K562 (cell line): ENCODE measurements around the gene UGT1A9. TPM values are rescaled to one million over a fixed set of nuclear protein-coding genes. Genes with fewer than 3 reads are reported as not detected.

Source experiments
- ATAC-seq: fragments of 200-7000 bp; cut with Tn5 transposase; 3 replicates; pipeline ENCODE4 v1.9.1; 2020; ENCODE audit warnings: moderate library complexity
- BruUV-seq: library from RNA; stranded (reverse); fragments of 400-500 nt; replicated peaks from 2 replicates; lab custom pipeline; 2021; lab: Mats Ljungman, UMichigan
- CTCF ChIA-PET: fragments of 300-600 bp; formaldehyde crosslinking; extraction: SDS; loops from one replicate; lab custom pipeline; 2021; ENCODE audit warnings: low intra/inter-chr PET ratio; lab: Yijun Ruan, JAX
- POLR2A ChIA-PET: fragments of 300-600, 350-650 bp; sonication (Branson Sonifier 250); formaldehyde crosslinking; extraction: SDS; loops from one replicate; lab custom pipeline; 2021; ENCODE audit warnings: antibody characterized with exemption, inconsistent platforms; lab: Yijun Ruan, JAX
- DNase-seq, 4 experiments: peaks; one replicate each; pipeline versions ENCODE4 v3.0.0 to v3.0.0-alpha.2; 2011 to 2018; ENCODE audit warnings: low spot score in 3 of 4, mixed read lengths in 3 of 4; ENCODE audit errors: extremely low read depth in 1 of 4
- FAIRE-seq: peaks from 2 replicates; lab custom pipeline; 2011; peaks lifted over from hg19 to GRCh38; lab: Jason Lieb, UNC
- H2AFZ ChIP-seq: 2 replicates; pipeline ENCODE4 v1.6.0; 2011; ENCODE audit warnings: low read depth, low read length, control low read depth, inconsistent platforms
- H3K27ac ChIP-seq: fragments of 200-600 bp; 3 replicates; pipeline ENCODE4 v1.8.0; 2011; ENCODE audit warnings: low read depth, mild to moderate bottlenecking, control low read depth, inconsistent platforms, low read length, moderate library complexity, mixed read lengths; ENCODE audit errors: extremely low read depth
- H3K27me3 ChIP-seq, 2 experiments: fragments of 300-600 bp in 1 of 2; 2 replicates in 1 of 2; 3 replicates in 1 of 2; pipeline versions ENCODE4 v1.6.0 to v1.8.0; 2011; ENCODE audit warnings: inconsistent platforms in 2 of 2, low read length in 2 of 2, mild to moderate bottlenecking in 1 of 2, mixed read lengths in 1 of 2, moderate library complexity in 1 of 2; ENCODE audit not compliant: control insufficient read depth in 2 of 2, insufficient read depth in 2 of 2
- H3K36me3 ChIP-seq: fragments of 300-600 bp; 3 replicates; pipeline ENCODE4 v1.8.0; 2011; ENCODE audit warnings: mild to moderate bottlenecking, low read length, inconsistent platforms; ENCODE audit not compliant: control insufficient read depth, insufficient read depth
- H3K4me1 ChIP-seq, 2 experiments: fragments of 200-600 bp in 1 of 2; replicated peaks in 1 of 2; 2 replicates in 1 of 2; 3 replicates in 1 of 2; pipeline versions ENCODE4 v1.5.1 to v1.8.0; 2011; ENCODE audit warnings: inconsistent platforms in 2 of 2, low read length in 2 of 2, mild to moderate bottlenecking in 1 of 2, mixed read lengths in 1 of 2, moderate library complexity in 1 of 2; ENCODE audit not compliant: control insufficient read depth in 2 of 2, insufficient read depth in 2 of 2
- H3K4me2 ChIP-seq: 2 replicates; pipeline ENCODE4 v1.6.1; 2011; ENCODE audit warnings: low read length, control low read depth, inconsistent platforms, mixed read lengths; ENCODE audit not compliant: insufficient read depth
- H3K4me3 ChIP-seq: fragments of 200-600 bp; sonication (generic), shearing (Covaris generic); 2 replicates; pipeline ENCODE4 v1.5.1; 2016; ENCODE audit warnings: control low read depth, inconsistent platforms
- H3K79me2 ChIP-seq: fragments of 200-600 bp; 3 replicates; pipeline ENCODE4 v1.8.0; 2011; ENCODE audit warnings: low read length, inconsistent platforms; ENCODE audit not compliant: control insufficient read depth, insufficient read depth
- H3K9ac ChIP-seq, 2 experiments: 2 replicates each; pipeline versions ENCODE4 v1.6.0 to v1.6.1; 2011; ENCODE audit warnings: low read depth in 2 of 2, low read length in 2 of 2, control low read depth in 1 of 2, inconsistent platforms in 1 of 2, mild to moderate bottlenecking in 1 of 2, mixed read lengths in 1 of 2; ENCODE audit not compliant: insufficient read depth in 1 of 2
- H3K9me1 ChIP-seq: one replicate; pipeline ENCODE4 v1.6.0; 2011; ENCODE audit warnings: inconsistent platforms, mild to moderate bottlenecking, low read length, moderate library complexity; ENCODE audit not compliant: control insufficient read depth, insufficient read depth
- H3K9me3 ChIP-seq: replicated peaks from 2 replicates; pipeline ENCODE4 v1.5.1; 2011; ENCODE audit warnings: low read depth, low read length, inconsistent platforms; ENCODE audit not compliant: control insufficient read depth, insufficient read depth
- H4K20me1 ChIP-seq: replicated peaks from 2 replicates; pipeline ENCODE4 v1.6.1; 2011; ENCODE audit warnings: low read length, inconsistent platforms, mixed read lengths; ENCODE audit not compliant: control insufficient read depth, insufficient read depth
- ATF3 ChIP-seq, 2 experiments: fragments of 450-650 bp in 1 of 2; sonication (generic) in 1 of 2; formaldehyde crosslinking in 1 of 2; IDR thresholded peaks in 1 of 2; conservative IDR thresholded peaks in 1 of 2; 2 replicates each; pipeline versions ENCODE4 v1.6.1 to v1.8.1; 2016 to 2023; ENCODE audit warnings: mild to moderate bottlenecking in 2 of 2, moderate library complexity in 2 of 2, inconsistent platforms in 1 of 2, missing genetic modification reagents in 1 of 2
- CBX3 ChIP-seq, 2 experiments: IDR thresholded peaks; 1 replicate in 1 of 2; 2 replicates in 1 of 2; pipeline ENCODE4 v1.6.1; 2012; ENCODE audit warnings: inconsistent platforms in 2 of 2, low read length in 2 of 2, borderline replicate concordance in 1 of 2, control low read depth in 1 of 2
- CHAMP1 ChIP-seq: fragments of 450-650 bp; IDR thresholded peaks from 2 replicates; pipeline ENCODE4 v1.6.1; 2016; ENCODE audit warnings: mild to moderate bottlenecking
- IFI16 ChIP-seq: fragments of 250-450 bp; sonication (Bioruptor Pico); IDR thresholded peaks from 2 replicates; pipeline ENCODE4 v2.1.2; 2022; ENCODE audit warnings: mild to moderate bottlenecking, inconsistent platforms
- KDM4B ChIP-seq, 2 experiments: fragments of 450-650 bp in 1 of 2; sonication (generic) in 1 of 2; IDR thresholded peaks; 2 replicates each; pipeline ENCODE4 v1.6.1; 2016 to 2017; ENCODE audit warnings: borderline replicate concordance in 2 of 2, antibody characterized with exemption in 1 of 2, low read depth in 1 of 2, mild to moderate bottlenecking in 1 of 2
- ZC3H4 ChIP-seq: sonication (generic); formaldehyde crosslinking; IDR thresholded peaks from 2 replicates; pipeline ENCODE4 v1.9.0; 2021; ENCODE audit warnings: missing genetic modification reagents, borderline replicate concordance
- ZNF766 ChIP-seq: fragments of 200-800 bp; sonication (Bioruptor generic); conservative IDR thresholded peaks from 2 replicates; pipeline ENCODE4 v1.6.1; 2016; ENCODE audit warnings: missing genetic modification characterization, missing compliant biosample characterization
- WGBS: fragments of 100-300 bp; shearing (Covaris generic); methylation state at CpG from one replicate; pipeline ENCODE4 v1.1.6; 2016; ENCODE audit warnings: low coverage, mixed read lengths; ENCODE audit not compliant: insufficient coverage; ENCODE audit errors: missing lambda C conversion rate; 5-methylcytosine and 5-hydroxymethylcytosine counted together
- in situ Hi-C: fragments of 300-500 bp; cut with MboI; formaldehyde crosslinking; loops from 4 replicates; pipeline ENCODE4 v1.15.0; 2018; ENCODE audit warnings: inconsistent platforms, mixed read lengths
- intact Hi-C: fragments of 100-400 bp; cut with micrococcal nuclease; formaldehyde crosslinking; loops from 2 replicates; pipeline ENCODE4 v1.14.2; 2022
- polyA plus RNA-seq, 8 experiments: library from polyadenylated mRNA; depleted of rRNA in 4 of 8; stranded (reverse) in 5 of 8; unstranded in 3 of 8; fragments of >200 nt; fragmentation: Nextera tagmentation in 2 of 8; fragmentation: Illumina TruSeq in 1 of 8; extraction: Ambion mirVana in 2 of 8; extraction: Trizol in 1 of 8; gene quantifications; 2 replicates each; pipeline versions ENCODE4 v1.2.1 to v1.2.3, GENCODE V29; 2011 to 2014; ENCODE audit warnings: inconsistent platforms in 1 of 8, missing spikeins in 1 of 8
- total RNA-seq, 7 experiments: library from RNA; depleted of rRNA in 6 of 7; stranded (reverse); fragments of >200 nt in 6 of 7; fragmentation: Illumina TruSeq in 2 of 7; extraction: Trizol in 2 of 7; gene quantifications; 2 replicates each; pipeline versions ENCODE4 v1.2.1 to v1.2.3, GENCODE V29; 2011 to 2021; ENCODE audit warnings: low replicate concordance in 1 of 7

UGT1A9 gene
- total and polyA plus RNA-seq, 9 of the 15 experiments (the other 6 are each of a cell fraction or from before 2014, with no cell fraction given) = 0.09 TPM; not detected in 8

- Histone ChIP-seq H3K27me3 (peaks cover 0 to 10% of the 10 kb centered on the region in 2 experiments; a peak in 2 of 5 replicates), H3K4me1 (no peaks in the 10 kb centered on the region), H3K79me2 (no peaks in the 10 kb centered on the region), H3K9ac (no peak within 1 kb of the TSS), H3K36me3 (no peaks in the 10 kb centered on the region), H3K9me3 (no peaks in the 10 kb centered on the region), H3K4me3 (no peak within 1 kb of the TSS), H3K9me1 (no peaks in the 10 kb centered on the region), H4K20me1 (no peaks in the 10 kb centered on the region), H3K27ac (no peak within 1 kb of the TSS), H3K4me2 (no peak within 1 kb of the TSS), H2AFZ (no peak within 1 kb of the TSS)
- TF ChIP-seq CHAMP1 = no peak
- TF ChIP-seq ZNF766 (CRISPR knock-in tag) = no peak
- TF ChIP-seq KDM4B (IDR thresholded peaks at IDR 0.05; ENCODE audit: borderline replicate concordance in 2 of 2, low read depth in 1 of 2) = no peak
- TF ChIP-seq IFI16 (CRISPR knock-in tag) = no peak
- no peak for TF ChIP-seq ATF3 (IDR thresholded peaks at IDR 0.05)
- TF ChIP-seq ATF3 (CRISPR knock-in tag; conservative IDR thresholded peaks at IDR 0.05) = no peak
- no peak for TF ChIP-seq CBX3 (IDR thresholded peaks at IDR 0.05; ENCODE audit: borderline replicate concordance in 1 of 2, low read length in 2 of 2)
- TF ChIP-seq ZC3H4 (CRISPR knock-in tag) = no peak
- ATAC-seq (no peak), FAIRE-seq (no peak), DNase-seq (no peak)
- no TSS peak for BruUV-seq
- WGBS = 13% methylated on average over 7 of the region's 7 CpGs
- in situ Hi-C loops (no loop called here), intact Hi-C loops (loop anchor here (10.0 kb wide), 1 partner anchor 134 kb away; no protein-coding TSS in a partner anchor)
- ChIA-PET CTCF (no interaction called here), POLR2A (no interaction called here)
These were observed 46.9 kb downstream of the UGT1A9 start, which contains the start of gene UGT1A4 for GRCh38 chr2:233718552-233718951. Gene UGT1A4 (plus strand): TSS chr2:233718736. CDS start chr2:233718821, 85 bp downstream.
